Neural cell (in vitro differentiated cells): Measurements from ENCODE around the gene HJURP. TPM values are rescaled to one million over a fixed set of nuclear protein-coding genes. Genes with fewer than 3 reads are reported as not detected.

Experiments
- H2AFZ ChIP-seq: fragments of 200-600, 300-800 bp; sonication (generic), shearing (Covaris generic); 2 replicates; pipeline ENCODE4 v1.6.0; 2014; ENCODE audit warnings: low read depth, mild to moderate bottlenecking, antibody characterized with exemption, low read length, moderate library complexity
- H3F3A ChIP-seq: fragments of 200-600 bp; shearing (Covaris generic); 2 replicates; pipeline ENCODE4 v1.6.1; 2016; ENCODE audit warnings: mild to moderate bottlenecking, moderate library complexity, mixed read lengths, antibody characterized with exemption, low read length; ENCODE audit not compliant: insufficient read depth, poor library complexity, severe bottlenecking
- H3K27ac ChIP-seq: fragments of 200-600, 300-800 bp; sonication (generic), shearing (Covaris generic); 2 replicates; pipeline ENCODE4 v1.5.1; 2014; ENCODE audit warnings: mild to moderate bottlenecking, low read length, moderate library complexity
- H3K27me3 ChIP-seq: fragments of 300-800, 200-600 bp; sonication (generic), shearing (Covaris generic); 2 replicates; pipeline ENCODE4 v1.6.0; 2014; ENCODE audit warnings: mild to moderate bottlenecking, low read depth, low read length, moderate library complexity; ENCODE audit not compliant: insufficient read depth
- H3K36me3 ChIP-seq: fragments of 300-800, 200-600 bp; sonication (generic), shearing (Covaris generic); 2 replicates; pipeline ENCODE4 v1.5.1; 2014; ENCODE audit warnings: mild to moderate bottlenecking, antibody characterized with exemption, low read length, moderate library complexity; ENCODE audit not compliant: insufficient read depth
- H3K4me2 ChIP-seq: fragments of 300-800, 200-600 bp; sonication (generic), shearing (Covaris generic); 2 replicates; pipeline ENCODE4 v1.6.0; 2014; ENCODE audit warnings: mild to moderate bottlenecking, low read length
- H3K4me3 ChIP-seq: fragments of 300-800, 200-600 bp; sonication (generic), shearing (Covaris generic); 2 replicates; pipeline ENCODE4 v1.5.1; 2014; ENCODE audit warnings: mild to moderate bottlenecking, low read length, moderate library complexity
- H3K79me2 ChIP-seq: fragments of 200-600 bp; shearing (Covaris generic); replicated peaks from 2 replicates; pipeline ENCODE4 v1.6.0; 2014; ENCODE audit warnings: mild to moderate bottlenecking, low read length, moderate library complexity; ENCODE audit not compliant: insufficient read depth
- H3K9ac ChIP-seq: fragments of 300-800, 200-600 bp; sonication (generic), shearing (Covaris generic); 2 replicates; pipeline ENCODE4 v1.6.1; 2016; ENCODE audit warnings: mild to moderate bottlenecking, low read length, mixed read lengths
- H3K9me2 ChIP-seq: fragments of 200-600 bp; shearing (Covaris generic); 2 replicates; pipeline ENCODE4 v1.6.1; 2016; ENCODE audit warnings: mild to moderate bottlenecking, low read length, mixed read lengths; ENCODE audit not compliant: insufficient read depth
- H3K9me3 ChIP-seq: fragments of 200-600, 300-800 bp; sonication (generic), shearing (Covaris generic); 2 replicates; pipeline ENCODE4 v1.6.1; 2016; ENCODE audit warnings: mild to moderate bottlenecking, mixed run types, low read length, moderate library complexity, mixed read lengths
- H4K20me1 ChIP-seq: fragments of 200-600 bp; shearing (Covaris generic); 2 replicates; pipeline ENCODE4 v1.6.1; 2016; ENCODE audit warnings: mild to moderate bottlenecking, mixed run types; ENCODE audit not compliant: insufficient read depth
- EP300 ChIP-seq: fragments of 450-650 bp; conservative IDR thresholded peaks from 2 replicates; pipeline ENCODE4 v1.6.1; 2014; ENCODE audit warnings: antibody characterized with exemption, mild to moderate bottlenecking, moderate library complexity; ENCODE audit not compliant: poor library complexity, severe bottlenecking
- EZH2 ChIP-seq: fragments of 200-600, 300-800 bp; shearing (Covaris generic), sonication (generic); IDR thresholded peaks from 2 replicates; pipeline ENCODE4 v1.6.1; 2014; ENCODE audit warnings: antibody characterized with exemption, low read length, borderline replicate concordance, mild to moderate bottlenecking; ENCODE audit not compliant: insufficient read depth, poor library complexity, severe bottlenecking
- MXI1 ChIP-seq: fragments of 450-650 bp; conservative IDR thresholded peaks from 2 replicates; pipeline ENCODE4 v1.6.1; 2014; ENCODE audit warnings: antibody characterized with exemption, mild to moderate bottlenecking; ENCODE audit not compliant: poor library complexity, severe bottlenecking
- POLR2AphosphoS5 ChIP-seq: IDR thresholded peaks from 2 replicates; pipeline ENCODE4 v1.6.1; 2012
- RAD21 ChIP-seq: fragments of 450-650 bp; conservative IDR thresholded peaks from 2 replicates; pipeline ENCODE4 v1.6.1; 2014; ENCODE audit warnings: antibody characterized with exemption, mild to moderate bottlenecking, moderate library complexity
- SMC3 ChIP-seq: fragments of 450-650 bp; conservative IDR thresholded peaks from 2 replicates; pipeline ENCODE4 v1.6.1; 2014; ENCODE audit warnings: antibody characterized with exemption, mild to moderate bottlenecking, moderate library complexity; ENCODE audit not compliant: poor library complexity
- TAF1 ChIP-seq: IDR thresholded peaks from 2 replicates; pipeline ENCODE4 v1.6.1; 2012; ENCODE audit warnings: low read depth
- polyA plus RNA-seq: library from polyadenylated mRNA; depleted of rRNA; stranded (reverse); fragments of >200 nt; gene quantifications from 2 replicates; pipeline ENCODE4 v1.2.3, GENCODE V29; 2014
- TF ChIP-seq, protein P1 (sequence below): fragments of 450-650 bp; IDR thresholded peaks from 2 replicates; pipeline ENCODE4 v1.5.1; 2014; ENCODE audit warnings: antibody characterized with exemption, mild to moderate bottlenecking, moderate library complexity; ENCODE audit not compliant: poor library complexity, severe bottlenecking
- TF ChIP-seq, protein P2 (sequence below): IDR thresholded peaks from 2 replicates; pipeline ENCODE4 v1.6.1; 2012; ENCODE audit warnings: borderline replicate concordance

The HJURP gene
- polyA plus RNA-seq, 1 donor from 2014 or later, result 1.3 TPM

DNA sequence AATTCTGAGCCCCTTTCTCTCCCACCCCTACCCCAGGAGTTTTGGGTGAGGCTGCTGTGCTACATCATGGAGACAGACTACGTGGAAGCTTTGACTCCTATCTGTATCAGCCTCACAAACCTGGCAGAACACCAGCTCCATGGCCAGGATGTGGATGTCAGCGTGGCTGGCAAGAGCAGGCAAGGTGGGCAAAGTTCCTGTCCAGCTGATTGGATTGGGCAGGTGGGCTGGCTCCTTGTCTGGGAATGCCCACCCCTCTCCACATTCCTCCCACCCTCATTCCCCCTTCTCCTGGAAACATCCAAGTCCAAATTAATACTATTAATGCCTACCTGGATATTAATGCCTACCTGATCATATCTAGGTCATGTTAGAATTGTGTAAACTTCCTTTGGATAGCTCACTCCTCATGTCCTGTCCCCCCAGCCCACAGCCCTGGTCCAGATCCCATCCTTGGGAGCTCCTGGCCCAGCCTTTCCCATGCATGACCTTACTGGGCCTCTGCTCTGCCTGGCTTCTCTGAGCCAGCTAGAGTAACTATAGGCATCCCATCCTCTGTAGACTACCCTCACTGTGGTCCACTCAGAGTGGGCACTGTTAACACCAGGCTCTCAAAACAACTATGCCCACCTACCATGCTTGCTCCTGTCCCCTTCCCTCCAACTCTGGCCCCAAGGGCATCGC is 52.1 kb downstream of the HJURP start:
- no peaks in the 10 kb centered on the region for H3K9me2 ChIP-seq
- H3F3A ChIP-seq, result no peaks in the 10 kb centered on the region
- no peak overlapping the region for H3K9ac ChIP-seq
- H3K79me2 ChIP-seq, result no peaks in the 10 kb centered on the region
- no peaks in the 10 kb centered on the region for H3K9me3 ChIP-seq
- H3K4me2 ChIP-seq, result no peak overlapping the region
- H3K36me3 ChIP-seq, result no peaks in the 10 kb centered on the region
- H2AFZ ChIP-seq, result no peak overlapping the region
- no peaks in the 10 kb centered on the region for H3K27me3 ChIP-seq
- TF ChIP-seq, protein P1, sequence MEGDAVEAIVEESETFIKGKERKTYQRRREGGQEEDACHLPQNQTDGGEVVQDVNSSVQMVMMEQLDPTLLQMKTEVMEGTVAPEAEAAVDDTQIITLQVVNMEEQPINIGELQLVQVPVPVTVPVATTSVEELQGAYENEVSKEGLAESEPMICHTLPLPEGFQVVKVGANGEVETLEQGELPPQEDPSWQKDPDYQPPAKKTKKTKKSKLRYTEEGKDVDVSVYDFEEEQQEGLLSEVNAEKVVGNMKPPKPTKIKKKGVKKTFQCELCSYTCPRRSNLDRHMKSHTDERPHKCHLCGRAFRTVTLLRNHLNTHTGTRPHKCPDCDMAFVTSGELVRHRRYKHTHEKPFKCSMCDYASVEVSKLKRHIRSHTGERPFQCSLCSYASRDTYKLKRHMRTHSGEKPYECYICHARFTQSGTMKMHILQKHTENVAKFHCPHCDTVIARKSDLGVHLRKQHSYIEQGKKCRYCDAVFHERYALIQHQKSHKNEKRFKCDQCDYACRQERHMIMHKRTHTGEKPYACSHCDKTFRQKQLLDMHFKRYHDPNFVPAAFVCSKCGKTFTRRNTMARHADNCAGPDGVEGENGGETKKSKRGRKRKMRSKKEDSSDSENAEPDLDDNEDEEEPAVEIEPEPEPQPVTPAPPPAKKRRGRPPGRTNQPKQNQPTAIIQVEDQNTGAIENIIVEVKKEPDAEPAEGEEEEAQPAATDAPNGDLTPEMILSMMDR, result no peak
- TF ChIP-seq MXI1 (no peak), TAF1 (no peak), EP300 (no peak), RAD21 (no peak), POLR2AphosphoS5 (no peak), SMC3 (no peak), EZH2 (no peak)
- TF ChIP-seq, protein P2, sequence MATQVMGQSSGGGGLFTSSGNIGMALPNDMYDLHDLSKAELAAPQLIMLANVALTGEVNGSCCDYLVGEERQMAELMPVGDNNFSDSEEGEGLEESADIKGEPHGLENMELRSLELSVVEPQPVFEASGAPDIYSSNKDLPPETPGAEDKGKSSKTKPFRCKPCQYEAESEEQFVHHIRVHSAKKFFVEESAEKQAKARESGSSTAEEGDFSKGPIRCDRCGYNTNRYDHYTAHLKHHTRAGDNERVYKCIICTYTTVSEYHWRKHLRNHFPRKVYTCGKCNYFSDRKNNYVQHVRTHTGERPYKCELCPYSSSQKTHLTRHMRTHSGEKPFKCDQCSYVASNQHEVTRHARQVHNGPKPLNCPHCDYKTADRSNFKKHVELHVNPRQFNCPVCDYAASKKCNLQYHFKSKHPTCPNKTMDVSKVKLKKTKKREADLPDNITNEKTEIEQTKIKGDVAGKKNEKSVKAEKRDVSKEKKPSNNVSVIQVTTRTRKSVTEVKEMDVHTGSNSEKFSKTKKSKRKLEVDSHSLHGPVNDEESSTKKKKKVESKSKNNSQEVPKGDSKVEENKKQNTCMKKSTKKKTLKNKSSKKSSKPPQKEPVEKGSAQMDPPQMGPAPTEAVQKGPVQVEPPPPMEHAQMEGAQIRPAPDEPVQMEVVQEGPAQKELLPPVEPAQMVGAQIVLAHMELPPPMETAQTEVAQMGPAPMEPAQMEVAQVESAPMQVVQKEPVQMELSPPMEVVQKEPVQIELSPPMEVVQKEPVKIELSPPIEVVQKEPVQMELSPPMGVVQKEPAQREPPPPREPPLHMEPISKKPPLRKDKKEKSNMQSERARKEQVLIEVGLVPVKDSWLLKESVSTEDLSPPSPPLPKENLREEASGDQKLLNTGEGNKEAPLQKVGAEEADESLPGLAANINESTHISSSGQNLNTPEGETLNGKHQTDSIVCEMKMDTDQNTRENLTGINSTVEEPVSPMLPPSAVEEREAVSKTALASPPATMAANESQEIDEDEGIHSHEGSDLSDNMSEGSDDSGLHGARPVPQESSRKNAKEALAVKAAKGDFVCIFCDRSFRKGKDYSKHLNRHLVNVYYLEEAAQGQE, result no peak
- no peak overlapping the region for H3K4me3 ChIP-seq
- no peak overlapping the region for H3K27ac ChIP-seq
- H4K20me1 ChIP-seq, result no peaks in the 10 kb centered on the region

DNA sequence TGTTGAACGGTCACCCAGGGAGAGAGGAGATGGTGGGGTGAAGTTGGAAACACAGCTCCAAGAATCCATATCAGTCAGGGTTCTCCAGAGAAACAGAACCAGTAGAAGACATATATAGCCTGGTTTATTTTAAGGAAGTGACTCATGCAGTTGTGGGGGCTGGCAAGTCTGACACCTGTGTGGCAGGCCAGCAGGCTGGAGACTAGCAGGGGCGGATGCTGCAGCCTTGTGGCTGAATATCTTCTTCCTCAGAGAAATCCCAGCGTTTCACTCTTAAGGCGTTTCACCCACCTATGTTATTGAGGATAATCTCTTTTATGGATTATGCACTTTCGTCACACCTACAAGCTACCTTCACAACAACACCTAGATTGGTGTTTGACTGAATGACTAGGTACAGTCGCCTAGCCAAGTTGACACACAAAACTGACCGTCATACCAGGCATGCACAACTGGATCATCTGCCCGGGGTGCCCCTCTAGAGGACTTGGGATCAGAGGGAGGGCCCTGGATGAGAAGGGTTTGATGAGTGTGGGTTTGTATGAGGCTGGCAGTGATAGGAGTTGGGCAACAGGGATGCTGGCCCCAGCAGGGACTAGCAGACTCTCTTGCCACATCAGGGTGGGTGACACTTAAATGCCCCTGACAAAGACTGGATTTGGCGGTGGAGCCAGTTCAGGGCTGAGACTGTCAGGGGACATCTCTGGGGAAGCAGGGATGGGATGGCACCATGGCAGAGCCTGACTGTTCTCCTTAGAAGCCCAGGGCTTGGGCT is 52.8 kb downstream of the HJURP start:
- no peaks in the 10 kb centered on the region for H3K9me3 ChIP-seq
- TF ChIP-seq, protein P2, result no peak
- TF ChIP-seq TAF1, result no peak
- no peak for TF ChIP-seq EP300
- TF ChIP-seq, protein P1, result no peak
- TF ChIP-seq SMC3, result no peak
- H3K4me2 ChIP-seq, result no peak overlapping the region
- H3K36me3 ChIP-seq, result no peaks in the 10 kb centered on the region
- H3K27me3 ChIP-seq, result no peaks in the 10 kb centered on the region
- H3K27ac ChIP-seq, result no peak overlapping the region
- H3F3A ChIP-seq, result no peaks in the 10 kb centered on the region
- no peak overlapping the region for H3K4me3 ChIP-seq
- no peak overlapping the region for H3K9ac ChIP-seq
- no peaks in the 10 kb centered on the region for H4K20me1 ChIP-seq
- H3K79me2 ChIP-seq, result no peaks in the 10 kb centered on the region
- H3K9me2 ChIP-seq, result no peaks in the 10 kb centered on the region
- no peak overlapping the region for H2AFZ ChIP-seq
